HG03442 (cell line): ENCODE measurements around the gene HS6ST3.

Source experiments
- ATAC-seq: cut with Tn5 transposase; IDR thresholded peaks from one replicate; pipeline ENCODE4 v1.9.1; 2021; ENCODE audit warnings: mild to moderate bottlenecking, moderate library complexity; ENCODE audit not compliant: unreplicated experiment

Gene HS6ST3

GRCh38 chr13:96421314-96421713, 331.4 kb downstream of the HS6ST3 start:
- ATAC-seq, result no peak

- no peak for ATAC-seq
These were observed 332.1 kb downstream of the HS6ST3 start for GRCh38 chr13:96422002-96422401.

- no peak for ATAC-seq
These were observed 336.3 kb downstream of the HS6ST3 start for GRCh38 chr13:96426167-96426566.

GRCh38 chr13:96428911-96429310, 339.0 kb downstream of the HS6ST3 start:
- no peak for ATAC-seq

- no peak for ATAC-seq
These were observed 341.2 kb downstream of the HS6ST3 start for GRCh38 chr13:96431044-96431581.

- ATAC-seq, result no peak
These were observed 354.8 kb downstream of the HS6ST3 start for GRCh38 chr13:96444676-96445075.

GRCh38 chr13:96449920-96450319, 360.0 kb downstream of the HS6ST3 start:
- ATAC-seq, result no peak

GRCh38 chr13:96450326-96451020, 360.6 kb downstream of the HS6ST3 start:
- ATAC-seq, result no peak

GRCh38 chr13:96454466-96454865, 364.6 kb downstream of the HS6ST3 start:
- no peak for ATAC-seq

GRCh38 chr13:96460609-96461008, 370.7 kb downstream of the HS6ST3 start:
- ATAC-seq, result no peak

- no peak for ATAC-seq
These were observed 383.7 kb downstream of the HS6ST3 start for GRCh38 chr13:96473526-96474180.

GRCh38 chr13:96474181-96474557, 384.3 kb downstream of the HS6ST3 start:
- ATAC-seq, result no peak

GRCh38 chr13:96475103-96475502, 385.2 kb downstream of the HS6ST3 start:
- no peak for ATAC-seq

- ATAC-seq, result no peak
These were observed 391.6 kb downstream of the HS6ST3 start for GRCh38 chr13:96481482-96481881.

GRCh38 chr13:96490496-96490989, 400.6 kb downstream of the HS6ST3 start:
- ATAC-seq, result no peak

GRCh38 chr13:96491103-96491502, 401.2 kb downstream of the HS6ST3 start:
- no peak for ATAC-seq

GRCh38 chr13:96492766-96493165, 402.9 kb downstream of the HS6ST3 start:
- no peak for ATAC-seq

- ATAC-seq, result no peak
These were observed 409.7 kb downstream of the HS6ST3 start for GRCh38 chr13:96499656-96500055.

- ATAC-seq, result peak; percentile 74
These were observed 411.0 kb downstream of the HS6ST3 start for GRCh38 chr13:96500953-96501352.

GRCh38 chr13:96503481-96503880, 413.6 kb downstream of the HS6ST3 start:
- no peak for ATAC-seq

GRCh38 chr13:96511587-96511986, 421.7 kb downstream of the HS6ST3 start:
- ATAC-seq, result no peak

GRCh38 chr13:96519380-96519779, 429.5 kb downstream of the HS6ST3 start:
- ATAC-seq, result no peak
